Pancreas (tissue), 10 donors: ENCODE data around the gene HS3ST4. TPM values are rescaled to one million over a fixed set of nuclear protein-coding genes. Genes with fewer than 3 reads are reported as not detected.

Source experiments
- ATAC-seq, 4 donors: fragments of 200-7000 bp; cut with Tn5 transposase; one replicate each; pipeline versions ENCODE4 v1.8.0 to v1.9.1; 2020; ENCODE audit warnings: mild to moderate bottlenecking in 4 of 4, moderate library complexity in 4 of 4
- DNase-seq, 6 donors: peaks; one replicate each; pipeline ENCODE4 v3.0.0-alpha.2; 2020
- FAIRE-seq: peaks from 2 replicates; lab custom pipeline; 2012; peaks lifted over from hg19 to GRCh38; lab: Jason Lieb, UNC
- H3K27ac ChIP-seq, 4 donors: fragments of 200-600 bp; sonication (generic); 1 replicate in 3 of 4; 2 replicates in 1 of 4; pipeline versions ENCODE4 v1.5.0 to v1.8.0; 2020
- H3K27me3 ChIP-seq, 4 donors: fragments of 200-600 bp; one replicate each; pipeline ENCODE4 v1.8.0; 2021
- H3K36me3 ChIP-seq, 3 donors: fragments of 200-600 bp; sonication (generic) in 1 of 3; one replicate each; pipeline versions ENCODE4 v1.5.0 to v1.8.0; 2020 to 2021
- H3K4me1 ChIP-seq, 3 donors: fragments of 200-600 bp; one replicate each; pipeline ENCODE4 v1.8.0; 2021
- H3K4me3 ChIP-seq, 4 donors: fragments of 200-600 bp; sonication (generic) in 2 of 4; one replicate each; pipeline versions ENCODE4 v1.5.0 to v1.8.0; 2020 to 2021
- H3K9me3 ChIP-seq, 4 donors: fragments of 200-600 bp; one replicate each; pipeline ENCODE4 v1.8.0; 2021
- CTCF ChIP-seq, 4 donors: fragments of 200-600 bp; sonication (generic) in 3 of 4; IDR thresholded peaks; one replicate each; pipeline versions ENCODE4 v1.5.0 to v1.8.0; 2021; ENCODE audit warnings: antibody characterized with exemption in 4 of 4
- WGBS, 2 donors: extraction: QIAGEN DNeasy Blood & Tissue Kit; methylation state at CpG; one replicate each; pipeline ENCODE4 v1.1.7; 2013; 5-methylcytosine and 5-hydroxymethylcytosine counted together
- intact Hi-C, 3 donors: fragments of 100-400 bp; cut with DNase I; formaldehyde crosslinking; loops; one replicate each; pipeline versions ENCODE4 v1.11.1 to v1.14.2; 2022
- polyA plus RNA-seq, 2 donors: library from polyadenylated mRNA; stranded (reverse); fragments of 200-250 nt; gene quantifications; one replicate each; pipeline ENCODE4 v1.2.3, GENCODE V29; 2013
- total RNA-seq, 6 donors: library from RNA; stranded (reverse); fragmentation: NEBNext Ultra II Directional in 4 of 6; extraction: Animal tissue kit (Norgen Biotek cat#: 25700) in 4 of 6; gene quantifications; one replicate each; pipeline versions ENCODE4 v1.2.1 to v1.2.4, GENCODE V29; 2021 to 2023
- donor health status: healthy with polysubstance abuse.
- donor health status: DM: no; HTN: no; CAD: no; lungs with moderate emphysema.
- donor health status: DM: no; HTN: no; CAD: no.
- donor health status: control.
- donor health status: control.
- donor health status: Bipolar disorder and iron deficiency.
- donor health status: DM: yes; HTN: yes; CAD: no.
- donor health status: DM: no; HTN: no; CAD: no.
- donor health status: DM: no; HTN: no; CAD: no.
- donor health status: DM: yes; HTN: yes; CAD: no.

Gene HS3ST4
- total and polyA plus RNA-seq, 8 donors = 0.05 to 0.19 TPM; not detected in 6

DNA sequence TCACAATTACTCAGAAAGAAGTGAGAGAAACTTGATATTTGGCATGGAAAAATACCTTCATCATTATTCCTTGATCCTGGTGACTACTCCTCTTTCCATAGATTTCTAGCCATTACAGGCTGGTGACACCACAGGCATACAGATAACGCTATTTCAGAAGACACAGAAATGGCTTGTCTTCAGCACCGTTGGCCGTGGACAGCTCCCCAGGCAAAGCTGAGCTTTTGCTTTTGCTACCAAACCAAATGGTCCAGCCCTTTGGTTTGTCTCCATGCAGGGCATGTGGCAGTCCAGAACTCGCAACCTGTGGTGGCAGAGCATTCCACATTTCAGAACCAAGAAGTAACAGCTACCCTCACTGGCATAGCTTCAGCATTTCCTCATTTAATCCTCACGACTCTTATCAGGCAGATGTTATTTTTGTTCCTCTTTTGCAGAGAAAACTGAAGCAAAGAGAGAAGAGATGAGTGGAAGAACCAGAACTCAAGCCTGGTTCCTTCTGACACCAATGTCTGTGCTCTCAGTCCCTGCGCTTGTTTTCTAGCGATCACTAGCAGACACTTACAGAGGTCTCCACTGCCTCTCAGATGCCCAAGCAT is 55.5 kb downstream of the HS3ST4 start:
- TF ChIP-seq CTCF (IDR thresholded peaks at IDR 0.05) = no peak
- H3K27ac ChIP-seq = no peak overlapping the region
- H3K4me1 ChIP-seq = no peaks in the 10 kb centered on the region
- intact Hi-C loops = no loop called here
- ATAC-seq = no peak
- WGBS, 2 donors = 52 to 56% methylated on average over 7 of the region's 7 CpGs
- DNase-seq = no peak
- FAIRE-seq = no peak
- H3K4me3 ChIP-seq = no peak overlapping the region
- no peaks in the 10 kb centered on the region for H3K36me3 ChIP-seq
- no peaks in the 10 kb centered on the region for H3K9me3 ChIP-seq
- peaks cover 0 to 14% (median 0%) of the 10 kb centered on the region in 4 donors for H3K27me3 ChIP-seq

GRCh38 chr16:25748092-25748654 is 56.4 kb downstream of the HS3ST4 start:
- 51 to 59% methylated on average over 3 of the region's 3 CpGs for WGBS, 2 donors
- Histone ChIP-seq H3K36me3 (no peaks in the 10 kb centered on the region), H3K4me1 (no peaks in the 10 kb centered on the region), H3K27ac (no peak overlapping the region), H3K27me3 (peaks cover 0 to 14% (median 0%) of the 10 kb centered on the region in 4 donors), H3K4me3 (no peak overlapping the region), H3K9me3 (no peaks in the 10 kb centered on the region)
- intact Hi-C loops = no loop called here
- FAIRE-seq (no peak), DNase-seq (no peak), ATAC-seq (no peak)
- TF ChIP-seq CTCF (IDR thresholded peaks at IDR 0.05) = no peak

- FAIRE-seq = no peak
- no peak for TF ChIP-seq CTCF (IDR thresholded peaks at IDR 0.05)
- intact Hi-C loops = no loop called here
- Histone ChIP-seq H3K4me1 (no peaks in the 10 kb centered on the region), H3K27me3 (peaks cover 0 to 14% (median 0%) of the 10 kb centered on the region in 4 donors), H3K36me3 (no peaks in the 10 kb centered on the region), H3K9me3 (no peaks in the 10 kb centered on the region), H3K27ac (no peak overlapping the region), H3K4me3 (no peak overlapping the region)
- no peak for ATAC-seq
- no peak for DNase-seq
- WGBS, 2 donors = 36 to 44% methylated on average over 6 of the region's 6 CpGs
Measured at GRCh38 chr16:25750488-25751216, 58.9 kb downstream of the HS3ST4 start.

DNA sequence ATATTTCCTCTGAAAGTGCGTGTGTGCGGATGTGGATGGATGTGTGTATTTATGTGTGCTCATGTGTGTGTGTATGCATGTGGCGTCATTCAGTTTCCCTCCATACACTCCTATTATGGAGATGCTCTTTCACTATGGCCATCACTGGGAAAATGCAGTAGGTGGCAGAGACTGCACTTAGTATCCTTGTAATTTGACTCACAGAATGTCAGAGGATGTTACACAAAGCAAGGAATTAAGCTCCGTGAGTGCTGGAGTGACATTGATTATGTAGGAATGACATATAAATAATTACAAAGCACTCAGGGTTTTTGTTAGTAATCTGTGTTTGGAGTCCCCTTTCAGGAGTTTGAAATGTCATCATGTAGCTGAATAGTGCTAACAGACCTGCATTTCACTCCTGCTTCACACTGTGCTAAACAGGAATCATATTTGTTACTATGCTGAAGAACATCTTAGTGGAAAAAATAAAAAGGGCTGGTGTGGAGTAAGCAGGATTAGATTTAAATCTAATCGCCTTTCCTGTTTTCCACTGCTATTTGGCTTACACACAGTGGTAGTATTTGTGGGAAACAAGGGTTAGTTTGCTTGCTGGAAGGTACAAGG is 59.6 kb downstream of the HS3ST4 start:
- H3K36me3 ChIP-seq = no peaks in the 10 kb centered on the region
- TF ChIP-seq CTCF (IDR thresholded peaks at IDR 0.05) = no peak
- DNase-seq (no peak), FAIRE-seq (no peak), ATAC-seq (no peak)
- 53 to 62% methylated on average over 5 of the region's 5 CpGs for WGBS, 2 donors
- no peaks in the 10 kb centered on the region for H3K9me3 ChIP-seq
- H3K27ac ChIP-seq = no peak overlapping the region
- intact Hi-C loops = no loop called here
- no peaks in the 10 kb centered on the region for H3K4me1 ChIP-seq
- H3K4me3 ChIP-seq = no peak overlapping the region
- peaks cover 0 to 11% (median 0%) of the 10 kb centered on the region in 4 donors for H3K27me3 ChIP-seq
